Activated B cell treated with CpG ODN at 0.5 μM for 24 hours (primary cell): ENCODE results near the gene FPGS. TPM values are rescaled to one million over a fixed set of nuclear protein-coding genes. Genes with fewer than 3 reads are reported as not detected.

Source experiments
- ATAC-seq: fragments of 200-7000 bp; cut with Tn5 transposase; one replicate; pipeline ENCODE4 v1.10.0; 2021; ENCODE audit warnings: low read depth, mild to moderate bottlenecking, moderate library complexity
- CTCF ChIA-PET: fragments of 350-600 bp; sonication (Branson Sonifier 250); formaldehyde crosslinking; loops from one replicate; lab custom pipeline; 2021; ENCODE audit warnings: antibody characterized with exemption; lab: Charles Lee
- POLR2A ChIA-PET: fragments of 350-600 bp; sonication (Branson Sonifier 250); formaldehyde crosslinking; loops from one replicate; lab custom pipeline; 2021; ENCODE audit warnings: antibody characterized with exemption; lab: Charles Lee
- DNase-seq: peaks from one replicate; pipeline ENCODE4 v3.0.0; 2022
- H3K27ac Mint-ChIP-seq: one replicate; pipeline ENCODE4 v1.8.0; 2020; ENCODE audit warnings: mixed read lengths
- H3K27me3 Mint-ChIP-seq: one replicate; pipeline ENCODE4 v1.8.0; 2021; ENCODE audit warnings: mixed read lengths
- H3K36me3 Mint-ChIP-seq: one replicate; pipeline ENCODE4 v1.8.0; 2021; ENCODE audit warnings: low read depth, mixed read lengths
- H3K4me1 Mint-ChIP-seq: one replicate; pipeline ENCODE4 v1.8.0; 2021; ENCODE audit warnings: mixed read lengths
- H3K4me3 Mint-ChIP-seq: one replicate; pipeline ENCODE4 v1.8.0; 2020; ENCODE audit warnings: mild to moderate bottlenecking, mixed read lengths
- H3K9me3 Mint-ChIP-seq: one replicate; pipeline ENCODE4 v1.8.0; 2020; ENCODE audit warnings: mixed read lengths
- CTCF ChIP-seq: fragments of 200-600 bp; IDR thresholded peaks from one replicate; pipeline ENCODE4 v1.8.0; 2022; ENCODE audit warnings: antibody characterized with exemption, mild to moderate bottlenecking
- intact Hi-C: fragments of 100-400 bp; cut with micrococcal nuclease; formaldehyde crosslinking; loops from one replicate; pipeline ENCODE4 v1.15.1; 2024
- total RNA-seq: library from RNA; stranded (reverse); gene quantifications from 2 replicates; pipeline ENCODE4 v1.2.3, GENCODE V29; 2022

FPGS gene
- total RNA-seq, 1 donor from 2014 or later, result 135 TPM

GRCh38 chr9:127854960-127855359 is 52.3 kb downstream of the FPGS start:
- TF ChIP-seq CTCF, result no peak
- no peaks in the 10 kb centered on the region for H3K36me3 Mint-ChIP-seq
- H3K9me3 Mint-ChIP-seq, result no peaks in the 10 kb centered on the region
- POLR2A ChIA-PET, result interaction anchor here (0.6 to 2.8 kb wide), 5 partner anchors 14 to 516 kb away, joined by 6 to 8 read pairs (median 6); partner anchors contain the start of genes TOR2A and URM1
- peaks cover 42% of the 10 kb centered on the region for H3K4me1 Mint-ChIP-seq
- DNase-seq, result no peak
- intact Hi-C loops, result no loop called here
- H3K27ac Mint-ChIP-seq, result no peak overlapping the region
- H3K4me3 Mint-ChIP-seq, result no peak overlapping the region
- H3K27me3 Mint-ChIP-seq, result no peaks in the 10 kb centered on the region
- CTCF ChIA-PET, result interaction anchor here (1.3 to 2.1 kb wide), 3 partner anchors 11 to 120 kb away, joined by 4 to 11 read pairs (median 6); partner anchors contain the start of gene TOR2A
- ATAC-seq, result no peak

GRCh38 chr9:127855522-127855921 is 52.8 kb downstream of the FPGS start:
- no peak for ATAC-seq
- Mint-ChIP-seq H3K9me3 (no peaks in the 10 kb centered on the region), H3K4me3 (peak overlapping the region; percentile 38), H3K27me3 (no peaks in the 10 kb centered on the region), H3K36me3 (no peaks in the 10 kb centered on the region), H3K4me1 (peaks cover 45% of the 10 kb centered on the region), H3K27ac (no peak overlapping the region)
- CTCF ChIA-PET, result interaction anchor here (1.3 to 2.1 kb wide), 3 partner anchors 10 to 121 kb away, joined by 4 to 11 read pairs (median 6); partner anchors contain the start of gene TOR2A
- DNase-seq, result no peak
- TF ChIP-seq CTCF, result no peak
- intact Hi-C loops, result no loop called here
- POLR2A ChIA-PET, result interaction anchor here (0.6 to 2.8 kb wide), 3 partner anchors 13 to 121 kb away, joined by 6 to 8 read pairs (median 6); partner anchors contain the start of gene TOR2A

GRCh38 chr9:127856094-127856728 is 53.5 kb downstream of the FPGS start:
- ATAC-seq (no peak), DNase-seq (no peak)
- H3K36me3 Mint-ChIP-seq, result no peaks in the 10 kb centered on the region
- no peak overlapping the region for H3K27ac Mint-ChIP-seq
- no peak overlapping the region for H3K4me3 Mint-ChIP-seq
- POLR2A ChIA-PET, result no interaction called here
- no peak for TF ChIP-seq CTCF
- intact Hi-C loops, result no loop called here
- H3K4me1 Mint-ChIP-seq, result peaks cover 52% of the 10 kb centered on the region
- CTCF ChIA-PET, result interaction anchor here (1.3 to 2.1 kb wide), 2 partner anchors 9 to 14 kb away, joined by 4 to 11 read pairs; no protein-coding TSS in a partner anchor
- no peaks in the 10 kb centered on the region for H3K9me3 Mint-ChIP-seq
- H3K27me3 Mint-ChIP-seq, result no peaks in the 10 kb centered on the region

- ATAC-seq, result no peak
- POLR2A ChIA-PET, result no interaction called here
- H3K27ac Mint-ChIP-seq, result no peak overlapping the region
Measured at GRCh38 chr9:127856729-127857116, 54.0 kb downstream of the FPGS start.

More at GRCh38 chr9:127856729-127857116, 54.0 kb downstream of the FPGS start:
- no peak for TF ChIP-seq CTCF
- Mint-ChIP-seq H3K36me3 (no peaks in the 10 kb centered on the region), H3K4me1 (peaks cover 57% of the 10 kb centered on the region), H3K27me3 (no peaks in the 10 kb centered on the region), H3K9me3 (no peaks in the 10 kb centered on the region), H3K4me3 (no peak overlapping the region)
- DNase-seq, result no peak
- CTCF ChIA-PET, result interaction anchor here (1.0 kb wide), 1 partner anchor 13 kb away, joined by 4 read pairs; no protein-coding TSS in a partner anchor
- intact Hi-C loops, result no loop called here
